NCI-H748 (cell line): ENCODE results near the gene LMBR1.
"Not testable (repeated sequence)": the region's sequence is repeated elsewhere in the genome, so short reads cannot be mapped to it uniquely, and the experiment has no call there.

Experiments used
- DNase-seq: peaks from one replicate; lab custom pipeline; 2025; ENCODE audit not compliant: unreplicated experiment; lab: John Stamatoyannopoulos, UW

The LMBR1 gene

GRCh38 chr7:156701787-156702186, 191.2 kb downstream of the LMBR1 start:
- DNase-seq = not testable (repeated sequence)

DNA sequence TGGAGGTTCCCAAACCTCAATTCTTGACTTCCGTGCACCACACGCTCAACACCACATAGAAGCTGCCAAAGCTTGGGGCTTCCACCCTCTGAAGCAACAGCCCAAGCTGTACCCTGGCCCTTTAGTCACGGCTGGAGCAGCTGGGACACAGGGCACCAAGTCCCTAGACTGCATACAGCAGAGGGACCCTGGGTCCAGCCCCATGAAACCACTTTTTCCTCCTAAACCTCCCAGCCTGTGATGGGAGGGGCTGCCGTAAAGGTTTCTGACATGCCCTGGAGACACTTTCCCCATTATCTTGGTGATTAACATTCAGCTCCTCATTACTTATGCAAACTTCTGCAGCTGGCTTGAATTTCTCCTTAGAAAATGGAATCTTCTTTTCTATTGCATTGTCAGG, 194.5 kb downstream of the LMBR1 start:
- DNase-seq = not testable (repeated sequence)

DNA sequence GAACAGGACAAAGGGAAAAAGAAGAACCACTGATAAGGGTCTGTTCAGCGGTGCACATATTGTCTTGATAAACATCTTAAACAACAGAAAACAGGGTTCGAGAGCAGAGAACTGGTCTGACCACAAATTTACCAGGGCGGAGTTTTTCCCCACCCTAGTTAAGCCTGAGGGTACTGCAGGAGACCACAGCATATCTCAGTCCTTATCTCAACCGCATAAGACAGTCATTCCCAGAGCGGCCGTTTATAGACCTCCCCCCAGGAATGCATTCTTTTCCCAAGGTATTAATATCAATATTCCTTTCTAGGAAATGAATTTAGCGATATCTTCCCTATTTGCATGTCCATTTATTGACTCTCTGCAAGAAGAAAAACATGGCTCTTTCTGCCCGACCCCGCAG, 195.7 kb downstream of the LMBR1 start:
- DNase-seq = not testable (repeated sequence)

DNA sequence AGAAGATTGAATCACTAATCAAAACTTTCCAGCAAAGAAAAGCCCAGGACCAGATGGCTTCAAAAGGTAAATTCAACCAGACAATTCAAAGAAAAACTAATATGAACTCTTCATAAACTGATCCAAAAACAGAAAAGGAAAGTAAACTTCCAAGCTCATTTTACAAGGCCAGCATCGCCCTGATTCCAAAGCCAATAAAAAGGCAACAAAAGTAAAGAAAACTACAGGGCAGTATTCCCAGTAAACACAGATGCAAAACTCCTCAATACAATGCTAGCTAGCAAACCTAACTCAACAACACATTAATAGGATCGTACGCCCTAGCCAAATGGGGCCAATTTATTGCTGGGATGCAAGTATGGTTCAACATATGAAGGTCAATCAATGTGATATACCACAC, 199.4 kb downstream of the LMBR1 start:
- no peak for DNase-seq

GRCh38 chr7:156692849-156693248, 200.1 kb downstream of the LMBR1 start:
- no peak for DNase-seq

GRCh38 chr7:156691764-156692163, 201.2 kb downstream of the LMBR1 start:
- DNase-seq = no peak

DNA sequence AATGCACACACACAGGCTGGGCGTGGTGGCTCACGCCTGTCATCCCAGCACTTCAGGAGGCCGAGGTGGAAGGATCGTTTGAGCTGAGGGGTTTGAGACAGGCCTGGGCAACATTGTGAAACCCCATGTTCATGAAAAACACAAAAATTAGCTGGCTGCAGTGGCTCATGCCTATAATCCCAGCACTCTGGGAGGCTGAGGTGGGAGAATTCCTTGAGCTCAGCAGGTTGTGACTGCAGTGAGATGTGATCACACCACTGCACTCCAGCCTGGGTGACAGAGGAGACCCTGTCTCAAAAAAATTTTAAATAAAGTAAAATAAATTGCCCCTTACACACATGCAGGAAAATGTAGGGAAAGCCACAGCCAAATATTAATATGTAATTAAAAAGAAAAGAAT, 208.3 kb downstream of the LMBR1 start:
- DNase-seq = no peak

DNA sequence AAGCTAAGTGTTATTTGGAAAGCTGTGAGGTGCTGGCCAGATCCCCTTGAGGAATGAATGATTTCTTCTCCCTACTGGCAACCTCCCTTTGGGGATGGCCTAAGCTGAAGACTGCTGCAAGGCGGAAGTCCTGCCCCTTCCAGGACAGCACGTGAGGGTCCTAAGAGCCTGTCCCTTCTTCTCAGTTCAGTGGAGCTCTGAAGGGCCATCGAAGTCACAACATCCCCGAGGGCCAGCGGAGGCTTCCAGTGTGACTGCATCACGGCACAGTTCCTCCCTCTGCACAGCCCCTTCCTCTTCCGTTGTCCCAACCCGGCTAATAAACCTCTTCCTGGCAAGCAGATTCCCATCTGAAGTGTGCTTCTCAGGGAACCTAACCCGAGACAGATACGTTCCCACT, 208.7 kb downstream of the LMBR1 start:
- no peak for DNase-seq

GRCh38 chr7:156682928-156683327, 210.1 kb downstream of the LMBR1 start:
- DNase-seq = no peak

GRCh38 chr7:156680281-156680680, 212.7 kb downstream of the LMBR1 start:
- no peak for DNase-seq

GRCh38 chr7:156677374-156678054, 215.5 kb downstream of the LMBR1 start:
- no peak for DNase-seq

DNA sequence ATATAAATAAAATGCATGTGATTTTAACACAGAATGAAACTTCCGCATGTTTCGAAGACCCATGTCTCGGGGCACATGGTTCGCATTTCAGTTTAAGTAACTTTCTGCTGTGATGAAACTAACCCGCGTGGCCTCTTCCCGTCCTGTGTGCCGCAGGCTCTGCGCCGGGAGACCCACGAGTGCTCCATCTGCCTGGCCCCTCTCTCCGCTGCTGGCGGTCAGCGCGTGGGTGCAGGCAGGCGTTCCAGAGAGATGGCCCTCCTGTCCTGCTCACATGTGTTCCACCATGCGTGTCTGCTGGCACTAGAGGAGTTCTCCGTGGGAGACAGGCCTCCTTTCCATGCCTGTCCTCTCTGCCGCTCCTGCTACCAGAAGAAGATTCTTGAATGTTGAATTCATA, 216.7 kb downstream of the LMBR1 start:
- DNase-seq = no peak

DNA sequence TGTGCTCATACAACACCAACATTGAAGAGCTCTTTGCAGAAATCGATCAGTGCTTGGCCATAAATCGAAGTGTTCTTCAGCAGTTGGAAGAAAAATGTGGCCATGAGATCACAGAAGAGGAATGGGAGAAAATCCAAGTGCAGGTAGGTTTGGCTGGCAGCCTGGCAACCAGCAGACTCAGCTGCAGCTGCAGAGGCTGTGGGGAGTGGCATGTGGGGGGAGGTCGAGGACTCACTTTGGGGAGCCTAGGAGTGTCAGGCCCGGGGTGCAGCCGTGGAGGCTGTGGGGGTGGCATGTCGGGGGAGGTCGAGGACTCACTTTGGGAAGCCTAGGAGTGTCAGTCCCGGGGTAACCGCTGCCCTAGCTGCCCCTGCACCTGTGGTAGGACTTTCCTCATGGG, 217.3 kb downstream of the LMBR1 start:
- DNase-seq = no peak

GRCh38 chr7:156673902-156674301, 219.1 kb downstream of the LMBR1 start:
- DNase-seq = no peak

DNA sequence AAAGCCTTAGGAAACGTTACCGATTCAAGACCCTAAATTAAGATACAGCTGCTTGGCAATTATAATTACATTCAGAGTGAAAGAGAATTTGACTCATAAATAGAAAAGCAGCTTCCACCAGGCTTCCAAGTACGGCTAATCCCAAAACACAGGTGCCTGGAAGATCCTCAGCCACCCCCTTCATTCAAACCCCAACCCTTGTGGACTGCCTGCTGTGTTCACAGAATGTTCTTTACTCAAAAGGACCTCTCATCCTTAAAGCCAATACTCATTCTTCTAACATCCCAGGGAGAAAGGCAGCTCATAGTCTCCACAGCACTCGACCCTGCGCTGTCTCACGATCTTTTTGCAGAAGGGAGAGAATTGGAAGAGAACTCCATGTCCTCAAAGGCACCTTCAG, 219.5 kb downstream of the LMBR1 start:
- DNase-seq = no peak

DNA sequence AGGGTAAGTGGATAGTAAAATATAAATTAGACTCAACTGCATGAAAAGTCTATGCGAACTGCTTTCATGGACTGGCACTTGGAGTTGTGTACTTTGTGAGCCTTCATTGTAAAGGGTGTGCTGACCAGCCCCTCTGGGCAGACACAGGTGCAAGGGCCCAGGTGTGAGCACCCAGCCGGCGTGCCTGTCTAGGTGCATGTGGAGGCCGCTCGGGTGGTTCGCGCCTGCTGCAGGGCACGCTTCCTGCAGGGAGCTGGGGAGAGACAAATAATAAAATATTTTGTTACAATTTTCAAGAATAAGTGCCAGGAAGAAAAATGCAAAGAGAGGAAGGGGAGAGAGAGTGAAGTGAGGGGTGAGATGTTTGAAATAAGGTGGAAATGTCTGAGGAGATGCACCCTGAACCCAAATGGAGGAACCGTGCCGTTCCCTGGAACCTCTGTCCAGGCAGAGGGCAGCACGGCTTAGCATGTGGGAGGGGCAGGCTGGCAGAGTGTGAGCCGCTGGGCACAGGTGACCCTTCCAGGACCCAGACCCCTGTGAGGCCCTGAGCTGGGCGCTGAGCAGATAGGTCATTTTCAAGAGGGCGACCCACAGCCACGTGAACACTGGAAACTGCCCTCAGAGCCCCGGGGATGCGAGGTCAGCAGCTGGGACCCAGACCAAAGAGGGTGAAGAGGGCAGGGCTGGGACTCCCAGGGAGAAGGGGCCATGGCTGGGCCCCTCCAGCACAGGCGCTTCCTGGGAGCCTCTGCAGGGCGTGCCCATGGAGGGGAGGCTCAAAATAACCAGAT, 223.8 kb downstream of the LMBR1 start:
- no peak for DNase-seq

DNA sequence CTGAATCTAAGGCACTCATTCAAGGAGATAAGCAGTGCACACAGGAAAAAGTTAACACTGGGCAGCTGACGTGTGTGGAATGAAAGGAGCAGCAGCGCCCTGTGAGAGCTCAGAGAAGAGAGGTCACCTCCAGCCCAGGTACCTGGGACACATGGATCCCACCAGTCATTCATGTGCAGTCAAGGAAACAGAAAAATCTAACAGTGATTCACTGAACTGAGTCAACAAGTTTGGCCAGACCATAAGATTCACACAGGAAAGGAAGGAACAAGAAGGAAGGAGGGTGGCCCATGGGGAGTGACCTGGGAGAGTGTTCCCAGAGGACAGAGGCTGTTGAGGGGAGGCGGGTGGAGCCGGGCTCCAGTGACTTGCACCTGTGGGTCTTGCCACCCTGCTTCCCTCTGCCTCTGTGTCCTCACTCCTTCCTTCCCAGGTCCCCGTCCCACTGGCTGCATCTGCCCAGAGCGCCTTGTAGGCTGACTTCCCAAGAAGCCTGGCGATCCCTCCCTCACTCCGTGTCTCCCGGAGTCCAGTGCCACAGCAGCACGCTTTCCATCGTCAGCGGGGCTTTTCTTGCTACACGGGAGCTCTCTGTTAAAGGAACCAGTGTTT, 224.7 kb downstream of the LMBR1 start:
- peak; percentile 25 for DNase-seq

DNA sequence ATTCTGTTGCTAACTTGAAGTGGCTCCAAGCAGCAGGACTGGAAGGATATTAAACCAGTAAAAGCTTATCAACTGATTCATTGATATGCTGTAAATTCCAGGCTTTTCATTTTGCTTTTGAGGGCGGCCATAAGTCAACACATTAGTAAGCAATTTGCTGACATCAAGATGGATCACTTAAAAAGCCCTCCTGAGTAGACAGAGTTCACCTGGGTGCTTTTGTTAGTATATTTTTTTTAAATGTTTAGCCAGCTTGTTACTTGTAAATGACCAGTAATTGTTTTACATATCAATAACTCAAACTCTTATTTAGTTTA, 225.9 kb downstream of the LMBR1 start:
- DNase-seq = peak; percentile 92

GRCh38 chr7:156666368-156667109, 226.4 kb downstream of the LMBR1 start:
- peak; percentile 76 for DNase-seq

- no peak for DNase-seq
These were observed 227.9 kb downstream of the LMBR1 start for GRCh38 chr7:156665101-156665500.

DNA sequence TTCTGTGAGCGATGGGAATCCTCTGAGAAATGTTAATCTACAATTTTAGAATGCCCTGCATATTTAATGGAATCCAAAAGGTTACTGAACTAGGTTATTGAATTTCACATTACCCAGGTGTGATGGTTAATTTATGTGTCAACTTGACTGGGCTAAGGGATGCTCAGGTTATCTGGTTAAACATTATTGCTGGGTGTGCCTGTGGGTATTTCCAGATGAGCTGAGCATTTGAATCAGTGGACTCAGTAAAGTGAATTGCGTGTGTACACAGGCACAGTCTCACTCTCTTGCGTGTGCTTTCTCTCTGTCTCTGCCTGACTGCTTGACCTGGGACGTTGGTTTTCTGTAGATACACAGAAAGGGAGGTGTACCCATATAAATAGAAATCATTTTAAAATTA, 230.7 kb downstream of the LMBR1 start:
- no peak for DNase-seq

GRCh38 chr7:156661637-156662036, 231.3 kb downstream of the LMBR1 start:
- DNase-seq = no peak
